Keratinocyte (primary cell): ENCODE results near the gene ASNSD1. TPM values are rescaled to one million over a fixed set of nuclear protein-coding genes. Genes with fewer than 3 reads are reported as not detected.
"Not testable (repeated sequence)": the region's sequence is repeated elsewhere in the genome, so short reads cannot be mapped to it uniquely, and the experiment has no call there.

Source experiments
- DNase-seq: peaks from one replicate; pipeline ENCODE4 v3.0.0-alpha.2; 2011; ENCODE audit warnings: low read depth, missing footprints, low spot score
- FAIRE-seq: peaks from 2 replicates; lab custom pipeline; 2011; peaks lifted over from hg19 to GRCh38; lab: Jason Lieb, UNC
- H2AFZ ChIP-seq: 2 replicates; pipeline ENCODE4 v1.6.0; 2012; ENCODE audit warnings: low read length, control low read depth, inconsistent platforms; ENCODE audit not compliant: control insufficient read depth
- H3K27ac ChIP-seq: 2 replicates; pipeline ENCODE4 v1.5.1; 2011; ENCODE audit warnings: low read length; ENCODE audit not compliant: control insufficient read depth, insufficient read depth
- H3K27me3 ChIP-seq: 3 replicates; pipeline ENCODE4 v1.6.0; 2011; ENCODE audit warnings: low read length; ENCODE audit not compliant: control insufficient read depth, insufficient read depth; ENCODE audit errors: extremely low read depth
- H3K36me3 ChIP-seq, 2 experiments: 2 replicates in 1 of 2; 3 replicates in 1 of 2; pipeline ENCODE4 v1.5.1; 2011; ENCODE audit warnings: low read length in 2 of 2, mild to moderate bottlenecking in 1 of 2; ENCODE audit not compliant: control insufficient read depth in 2 of 2, insufficient read depth in 2 of 2; ENCODE audit errors: extremely low read depth in 1 of 2
- H3K4me1 ChIP-seq: 3 replicates; pipeline ENCODE4 v1.5.1; 2011; ENCODE audit warnings: low read length; ENCODE audit not compliant: control insufficient read depth, insufficient read depth; ENCODE audit errors: extremely low read depth
- H3K4me2 ChIP-seq: 3 replicates; pipeline ENCODE4 v1.6.0; 2011; ENCODE audit warnings: low read depth, low read length; ENCODE audit not compliant: control insufficient read depth, insufficient read depth; ENCODE audit errors: extremely low read depth
- H3K4me3 ChIP-seq, 3 experiments: fragments of 200-600 bp in 1 of 3; sonication (generic) in 1 of 3; 2 replicates in 2 of 3; 3 replicates in 1 of 3; pipeline ENCODE4 v1.5.1; 2011 to 2016; ENCODE audit warnings: low read length in 3 of 3, mild to moderate bottlenecking in 3 of 3, control low read depth in 2 of 3, inconsistent platforms in 1 of 3, low read depth in 1 of 3, mixed read lengths in 1 of 3, mixed run types in 1 of 3, moderate library complexity in 1 of 3; ENCODE audit not compliant: control insufficient read depth in 2 of 3, insufficient read depth in 2 of 3; ENCODE audit errors: extremely low read depth in 1 of 3
- H3K79me2 ChIP-seq: 2 replicates; pipeline ENCODE4 v1.6.0; 2012; ENCODE audit warnings: low read length; ENCODE audit not compliant: control insufficient read depth, insufficient read depth
- H3K9ac ChIP-seq: 3 replicates; pipeline ENCODE4 v1.6.0; 2011; ENCODE audit warnings: low read length; ENCODE audit not compliant: control insufficient read depth, insufficient read depth; ENCODE audit errors: extremely low read depth
- H3K9me1 ChIP-seq: 3 replicates; pipeline ENCODE4 v1.6.0; 2011; ENCODE audit warnings: low read length; ENCODE audit not compliant: control insufficient read depth, insufficient read depth; ENCODE audit errors: extremely low read depth
- H3K9me3 ChIP-seq: 2 replicates; pipeline ENCODE4 v1.5.1; 2012; ENCODE audit warnings: low read depth, low read length; ENCODE audit not compliant: control insufficient read depth
- H4K20me1 ChIP-seq: 3 replicates; pipeline ENCODE4 v1.6.0; 2011; ENCODE audit warnings: low read length; ENCODE audit not compliant: control insufficient read depth, insufficient read depth; ENCODE audit errors: extremely low read depth
- EZH2 ChIP-seq: IDR thresholded peaks from one replicate; pipeline ENCODE4 v1.6.1; 2012; ENCODE audit warnings: inconsistent platforms, mild to moderate bottlenecking, low read length, moderate library complexity
- dilution Hi-C: fragments of 300-500 bp; cut with MboI; formaldehyde crosslinking; loops from one replicate; pipeline ENCODE4 v1.7.0; 2020; ENCODE audit warnings: low sequenced_read_pairs; ENCODE audit not compliant: extremely low pct_ligation_motif_present
- polyA plus RNA-seq, 5 experiments: library from polyadenylated mRNA; depleted of rRNA in 3 of 5; stranded (reverse) in 3 of 5; stranded (forward) in 1 of 5; unstranded in 1 of 5; fragments of >200 nt; gene quantifications; 1 replicate in 1 of 5; 2 replicates in 3 of 5; 3 replicates in 1 of 5; pipeline versions ENCODE4 v1.2.1 to v1.2.3, GENCODE V29; 2011 to 2012; ENCODE audit warnings: missing spikeins in 2 of 5, low read depth in 1 of 5, low replicate concordance in 1 of 5
- TF ChIP-seq, protein P1 (sequence below), 3 experiments: IDR thresholded peaks in 1 of 3; conservative IDR thresholded peaks in 1 of 3; optimal IDR thresholded peaks in 1 of 3; 2 replicates in 2 of 3; 3 replicates in 1 of 3; pipeline versions ENCODE3 to v1.5.1; 2011; ENCODE audit warnings: low read length in 3 of 3, mild to moderate bottlenecking in 3 of 3, moderate library complexity in 2 of 3, control low read depth in 1 of 3, inconsistent platforms in 1 of 3; ENCODE audit not compliant: insufficient read depth in 2 of 3; ENCODE audit errors: extremely low read depth in 1 of 3

ASNSD1 gene
- polyA plus RNA-seq, 1 donor (not counting 4 experiments of a cell fraction or from before 2014, with no cell fraction given) = 40.0 TPM

GRCh38 chr2:189702071-189702470 lies 40.8 kb downstream of the ASNSD1 start:
- Histone ChIP-seq H3K4me3 (no peak overlapping the region), H3K36me3 (no peaks in the 10 kb centered on the region), H3K4me1 (no peaks in the 10 kb centered on the region), H3K79me2 (no peaks in the 10 kb centered on the region), H3K9me1 (no peaks in the 10 kb centered on the region), H2AFZ (no peak overlapping the region), H3K9ac (no peak overlapping the region), H3K4me2 (no peak overlapping the region), H3K27me3 (no peaks in the 10 kb centered on the region), H4K20me1 (no peaks in the 10 kb centered on the region), H3K27ac (no peak overlapping the region), H3K9me3 (no peaks in the 10 kb centered on the region)
- TF ChIP-seq EZH2 = no peak
- TF ChIP-seq, protein P1, sequence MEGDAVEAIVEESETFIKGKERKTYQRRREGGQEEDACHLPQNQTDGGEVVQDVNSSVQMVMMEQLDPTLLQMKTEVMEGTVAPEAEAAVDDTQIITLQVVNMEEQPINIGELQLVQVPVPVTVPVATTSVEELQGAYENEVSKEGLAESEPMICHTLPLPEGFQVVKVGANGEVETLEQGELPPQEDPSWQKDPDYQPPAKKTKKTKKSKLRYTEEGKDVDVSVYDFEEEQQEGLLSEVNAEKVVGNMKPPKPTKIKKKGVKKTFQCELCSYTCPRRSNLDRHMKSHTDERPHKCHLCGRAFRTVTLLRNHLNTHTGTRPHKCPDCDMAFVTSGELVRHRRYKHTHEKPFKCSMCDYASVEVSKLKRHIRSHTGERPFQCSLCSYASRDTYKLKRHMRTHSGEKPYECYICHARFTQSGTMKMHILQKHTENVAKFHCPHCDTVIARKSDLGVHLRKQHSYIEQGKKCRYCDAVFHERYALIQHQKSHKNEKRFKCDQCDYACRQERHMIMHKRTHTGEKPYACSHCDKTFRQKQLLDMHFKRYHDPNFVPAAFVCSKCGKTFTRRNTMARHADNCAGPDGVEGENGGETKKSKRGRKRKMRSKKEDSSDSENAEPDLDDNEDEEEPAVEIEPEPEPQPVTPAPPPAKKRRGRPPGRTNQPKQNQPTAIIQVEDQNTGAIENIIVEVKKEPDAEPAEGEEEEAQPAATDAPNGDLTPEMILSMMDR (optimal IDR thresholded peaks at IDR 0.05 in 1 of 3, IDR thresholded peaks at IDR 0.05 in 1 of 3, conservative IDR thresholded peaks at IDR 0.05 in 1 of 3; ENCODE audit: extremely low read depth in 1 of 3, insufficient read depth in 2 of 3, low read length in 3 of 3) = peak in 1 of 3 experiments; percentile 9
- no peak for FAIRE-seq
- no peak for DNase-seq
- dilution Hi-C loops = no loop called here

GRCh38 chr2:189709501-189710221 lies 48.4 kb downstream of the ASNSD1 start:
- H3K4me2 ChIP-seq = no peak overlapping the region
- H3K27me3 ChIP-seq = no peaks in the 10 kb centered on the region
- no peak for TF ChIP-seq EZH2
- TF ChIP-seq, protein P1 (optimal IDR thresholded peaks at IDR 0.05 in 1 of 3, IDR thresholded peaks at IDR 0.05 in 1 of 3, conservative IDR thresholded peaks at IDR 0.05 in 1 of 3; ENCODE audit: extremely low read depth in 1 of 3, insufficient read depth in 2 of 3, low read length in 3 of 3) = no peak
- H3K9me1 ChIP-seq = no peaks in the 10 kb centered on the region
- FAIRE-seq (no peak), DNase-seq (no peak)
- no peak overlapping the region for H3K4me3 ChIP-seq
- no peaks in the 10 kb centered on the region for H3K36me3 ChIP-seq
- no peak overlapping the region for H2AFZ ChIP-seq
- no peaks in the 10 kb centered on the region for H4K20me1 ChIP-seq
- no peaks in the 10 kb centered on the region for H3K79me2 ChIP-seq
- no peaks in the 10 kb centered on the region for H3K9me3 ChIP-seq
- no peaks in the 10 kb centered on the region for H3K4me1 ChIP-seq
- dilution Hi-C loops = no loop called here
- H3K27ac ChIP-seq = no peak overlapping the region
- no peak overlapping the region for H3K9ac ChIP-seq

DNA sequence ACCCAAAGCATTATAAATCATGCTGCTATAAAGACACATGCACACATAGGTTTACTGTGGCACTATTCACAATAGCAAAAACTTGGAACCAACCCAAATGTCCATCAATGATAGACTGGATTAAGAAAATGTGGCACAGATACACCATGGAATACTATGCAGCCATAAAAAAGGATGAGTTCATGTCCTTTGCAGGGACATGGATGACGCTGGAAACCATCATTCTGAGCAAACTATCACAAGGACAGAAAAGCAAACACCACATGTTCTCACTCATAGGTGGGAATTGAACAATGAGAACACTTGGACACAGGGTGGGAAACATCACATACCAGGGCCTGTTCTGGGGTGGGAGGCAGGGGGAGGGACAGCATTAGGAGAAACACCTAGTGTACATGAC lies 56.3 kb downstream of the ASNSD1 start:
- H3K4me3 ChIP-seq, H3K79me2 ChIP-seq, H3K9me3 ChIP-seq, dilution Hi-C loops, H3K27ac ChIP-seq, H2AFZ ChIP-seq, DNase-seq, H3K4me1 ChIP-seq, FAIRE-seq, H3K4me2 ChIP-seq, H3K36me3 ChIP-seq, H3K27me3 ChIP-seq, H3K9me1 ChIP-seq, H3K9ac ChIP-seq, H4K20me1 ChIP-seq: not testable (repeated sequence)
